ENCODE data around the gene UCP1. TPM values are rescaled to one million over a fixed set of nuclear protein-coding genes. Genes with fewer than 3 reads are reported as not detected.

The UCP1 gene
- total and polyA plus RNA-seq, 9 donors: 0.18 to 0.46 TPM; not detected in 7

GRCh38 chr4:140603286-140603685 is 34.5 kb upstream of the UCP1 start:
- TF ChIP-seq EP300 (IDR thresholded peaks at IDR 0.05): no peak
- no peak for TF ChIP-seq POLR2A (IDR thresholded peaks at IDR 0.05)
- no peak for TF ChIP-seq CTCF (IDR thresholded peaks at IDR 0.05)
- intact Hi-C loops (cut with DNase I): loop anchor here in 2 of 4 donors (10.0 kb wide), 2 partner anchors 238 to 248 kb away; no protein-coding TSS in a partner anchor

GRCh38 chr4:140602714-140603113 is 34.0 kb upstream of the UCP1 start:
- WGBS, 3 donors: 92 to 95% (median 92%) methylated on average over 2 of the region's 2 CpGs

More at GRCh38 chr4:140603286-140603685, 34.5 kb upstream of the UCP1 start:
- Histone ChIP-seq H3K9me3 (no peaks in the 10 kb centered on the region), H3K27me3 (no peaks in the 10 kb centered on the region), H3K36me3 (no peaks in the 10 kb centered on the region), H3K27ac (no peak overlapping the region), H3K4me1 (ENCODE audit: insufficient read depth) (no peaks in the 10 kb centered on the region), H3K4me3 (no peak overlapping the region)
- WGBS, 3 donors: 50 to 88% (median 61%) methylated on average over 2 of the region's 2 CpGs
- DNase-seq: no peak

GRCh38 chr4:140600408-140600807 is 31.6 kb upstream of the UCP1 start:
- Histone ChIP-seq H3K27ac (no peak overlapping the region), H3K27me3 (no peaks in the 10 kb centered on the region), H3K4me1 (ENCODE audit: insufficient read depth) (no peaks in the 10 kb centered on the region), H3K9me3 (no peaks in the 10 kb centered on the region), H3K4me3 (no peak overlapping the region), H3K36me3 (no peaks in the 10 kb centered on the region)
- no peak for DNase-seq
- 82 to 87% (median 86%) methylated on average over 8 of the region's 8 CpGs for WGBS, 3 donors
- TF ChIP-seq CTCF (IDR thresholded peaks at IDR 0.05): no peak
- TF ChIP-seq EP300 (IDR thresholded peaks at IDR 0.05): no peak
- no peak for TF ChIP-seq POLR2A (IDR thresholded peaks at IDR 0.05)
- intact Hi-C loops (cut with DNase I): loop anchor here in 2 of 4 donors (10.0 kb wide), 2 partner anchors 236 to 246 kb away; no protein-coding TSS in a partner anchor

More at GRCh38 chr4:140602714-140603113, 34.0 kb upstream of the UCP1 start:
- Histone ChIP-seq H3K36me3 (no peaks in the 10 kb centered on the region), H3K9me3 (no peaks in the 10 kb centered on the region), H3K27me3 (no peaks in the 10 kb centered on the region), H3K4me3 (no peak overlapping the region), H3K4me1 (ENCODE audit: insufficient read depth) (no peaks in the 10 kb centered on the region), H3K27ac (no peak overlapping the region)
- intact Hi-C loops (cut with DNase I): loop anchor here in 2 of 4 donors (10.0 kb wide), 2 partner anchors 238 to 248 kb away; no protein-coding TSS in a partner anchor
- TF ChIP-seq POLR2A (IDR thresholded peaks at IDR 0.05) (no peak), CTCF (IDR thresholded peaks at IDR 0.05) (no peak), EP300 (IDR thresholded peaks at IDR 0.05) (no peak)
- no peak for DNase-seq

- no peaks in the 10 kb centered on the region for H3K4me1 ChIP-seq (ENCODE audit: insufficient read depth)
- H3K9me3 ChIP-seq: no peaks in the 10 kb centered on the region
- H3K27ac ChIP-seq: no peak overlapping the region
- no peak for DNase-seq
- no peak overlapping the region for H3K4me3 ChIP-seq
- intact Hi-C loops (cut with DNase I): no loop called here
- H3K27me3 ChIP-seq: no peaks in the 10 kb centered on the region
- 59 to 79% (median 73%) methylated on average over 1 of the region's 1 CpG for WGBS, 3 donors
- no peak for TF ChIP-seq POLR2A (IDR thresholded peaks at IDR 0.05)
- no peak for TF ChIP-seq EP300 (IDR thresholded peaks at IDR 0.05)
- TF ChIP-seq CTCF (IDR thresholded peaks at IDR 0.05): no peak
- H3K36me3 ChIP-seq: no peaks in the 10 kb centered on the region
These were observed 26.3 kb upstream of the UCP1 start for GRCh38 chr4:140595065-140595464.

Measured in ovary (tissue), 9 donors.